SK-N-SH (cell line): ENCODE results near the gene HMX3. TPM values are rescaled to one million over a fixed set of nuclear protein-coding genes. Genes with fewer than 3 reads are reported as not detected.

Experiments
- CTCF ChIA-PET: fragments of 300-600, 350-600 bp; formaldehyde crosslinking; extraction: SDS; loops from one replicate; lab custom pipeline; 2021; lab: Yijun Ruan, JAX
- POLR2A ChIA-PET: fragments of 350-600 bp; sonication (Branson Sonifier 250); formaldehyde crosslinking; extraction: SDS; loops from one replicate; lab custom pipeline; 2020; ENCODE audit warnings: antibody characterized with exemption, inconsistent platforms; lab: Yijun Ruan, JAX
- DNase-seq: peaks from one replicate; pipeline ENCODE4 v3.0.0; 2012
- H2AFZ ChIP-seq: fragments of 200-600 bp; sonication (generic); 2 replicates; pipeline ENCODE4 v1.8.1; 2016; ENCODE audit warnings: antibody characterized with exemption, mild to moderate bottlenecking, low read depth
- H3F3A ChIP-seq: fragments of 200-600 bp; sonication (generic); replicated peaks from 2 replicates; pipeline ENCODE3; 2016; ENCODE audit warnings: antibody characterized with exemption, mild to moderate bottlenecking; ENCODE audit not compliant: insufficient read depth
- H3K27ac ChIP-seq, 2 experiments: fragments of 200-500 bp in 1 of 2; fragments of 200-600 bp in 1 of 2; sonication (Bioruptor generic) in 1 of 2; sonication (generic), shearing (Covaris generic) in 1 of 2; 2 replicates each; pipeline versions ENCODE4 v1.5.1 to v1.6.1; 2014 to 2016; ENCODE audit warnings: low read depth in 2 of 2, inconsistent platforms in 1 of 2, low read length in 1 of 2, mild to moderate bottlenecking in 1 of 2, mixed read lengths in 1 of 2
- H3K27me3 ChIP-seq: fragments of 200-600 bp; sonication (generic), shearing (Covaris generic); 2 replicates; pipeline ENCODE4 v1.6.1; 2016; ENCODE audit warnings: mixed run types; ENCODE audit not compliant: insufficient read depth
- H3K36me3 ChIP-seq, 2 experiments: fragments of 200-500 bp in 1 of 2; fragments of 200-600 bp in 1 of 2; sonication (Bioruptor generic) in 1 of 2; sonication (generic) in 1 of 2; replicated peaks in 1 of 2; 2 replicates each; pipeline versions ENCODE3 to v1.5.1; 2014 to 2016; ENCODE audit warnings: low read length in 1 of 2, mild to moderate bottlenecking in 1 of 2; ENCODE audit not compliant: insufficient read depth in 2 of 2, control insufficient read depth in 1 of 2
- H3K4me1 ChIP-seq, 2 experiments: fragments of 200-500 bp in 1 of 2; fragments of 200-600 bp in 1 of 2; sonication (Bioruptor generic) in 1 of 2; sonication (generic), shearing (Covaris generic) in 1 of 2; 2 replicates each; pipeline versions ENCODE4 v1.5.1 to v1.6.1; 2014 to 2016; ENCODE audit warnings: low read depth in 1 of 2, low read length in 1 of 2, mixed run types in 1 of 2; ENCODE audit not compliant: insufficient read depth in 2 of 2, control insufficient read depth in 1 of 2
- H3K4me2 ChIP-seq: fragments of 200-600 bp; sonication (generic), shearing (Covaris generic); 2 replicates; pipeline ENCODE4 v1.6.1; 2017; ENCODE audit warnings: mixed run types
- H3K4me3 ChIP-seq, 2 experiments: fragments of 200-500 bp in 1 of 2; fragments of 200-600 bp in 1 of 2; sonication (Bioruptor generic) in 1 of 2; sonication (generic), shearing (Covaris generic) in 1 of 2; 2 replicates each; pipeline versions ENCODE4 v1.5.1 to v1.8.1; 2014 to 2016; ENCODE audit warnings: low read depth in 2 of 2, inconsistent platforms in 1 of 2, low read length in 1 of 2, mild to moderate bottlenecking in 1 of 2, mixed read lengths in 1 of 2, moderate library complexity in 1 of 2
- H3K79me2 ChIP-seq: fragments of 200-600 bp; sonication (generic); 2 replicates; pipeline ENCODE4 v1.8.1; 2017; ENCODE audit warnings: mild to moderate bottlenecking; ENCODE audit not compliant: insufficient read depth
- H3K9ac ChIP-seq: fragments of 200-600 bp; sonication (generic); 2 replicates; pipeline ENCODE4 v1.6.1; 2017; ENCODE audit warnings: mixed run types
- H3K9me2 ChIP-seq: fragments of 200-600 bp; sonication (generic); 2 replicates; pipeline ENCODE4 v1.6.1; 2017; ENCODE audit warnings: mixed run types
- H3K9me3 ChIP-seq: fragments of 200-600 bp; sonication (generic); 2 replicates; pipeline ENCODE4 v1.6.1; 2017; ENCODE audit warnings: mixed run types, mild to moderate bottlenecking, moderate library complexity
- H4K20me1 ChIP-seq: fragments of 200-600 bp; sonication (generic); 2 replicates; pipeline ENCODE4 v1.6.1; 2017; ENCODE audit warnings: mild to moderate bottlenecking, mixed run types; ENCODE audit not compliant: insufficient read depth
- ELF1 ChIP-seq: IDR thresholded peaks from 2 replicates; pipeline ENCODE4 v1.4.0; 2012
- FOSL2 ChIP-seq: IDR thresholded peaks from 2 replicates; pipeline ENCODE4 v1.4.0; 2012; ENCODE audit warnings: low read depth, mild to moderate bottlenecking, moderate library complexity, borderline replicate concordance
- FOXM1 ChIP-seq: IDR thresholded peaks from 2 replicates; pipeline ENCODE4 v1.4.0; 2012; ENCODE audit warnings: low read depth, mild to moderate bottlenecking
- GABPA ChIP-seq: IDR thresholded peaks from 2 replicates; pipeline ENCODE4 v1.4.0; 2012; ENCODE audit warnings: low read depth, mild to moderate bottlenecking
- JUND ChIP-seq: IDR thresholded peaks from 2 replicates; pipeline ENCODE4 v1.4.0; 2012
- MAX ChIP-seq: IDR thresholded peaks from 2 replicates; pipeline ENCODE4 v1.4.0; 2012; ENCODE audit warnings: low read depth
- MEF2A ChIP-seq: IDR thresholded peaks from 2 replicates; pipeline ENCODE4 v1.4.0; 2012; ENCODE audit warnings: low read depth, borderline replicate concordance
- MXI1 ChIP-seq: IDR thresholded peaks from 2 replicates; pipeline ENCODE4 v1.6.1; 2012; ENCODE audit warnings: mild to moderate bottlenecking, low read depth, low read length, improper control_type of control experiment
- NRF1 ChIP-seq: IDR thresholded peaks from 2 replicates; pipeline ENCODE4 v1.6.1; 2012; ENCODE audit warnings: low read depth, mild to moderate bottlenecking, low read length
- POLR2AphosphoS5 ChIP-seq: IDR thresholded peaks from 2 replicates; pipeline ENCODE4 v1.6.1; 2012; ENCODE audit warnings: low read depth, low read length
- RCOR1 ChIP-seq: fragments of 150-350 bp; IDR thresholded peaks from 2 replicates; pipeline ENCODE4 v1.6.1; 2017; ENCODE audit warnings: antibody characterized with exemption, low read length
- REST ChIP-seq: IDR thresholded peaks from 2 replicates; pipeline ENCODE4 v1.6.1; 2012; ENCODE audit warnings: mild to moderate bottlenecking, low read depth, low read length, moderate library complexity
- SMC3 ChIP-seq: IDR thresholded peaks from 2 replicates; pipeline ENCODE4 v1.6.1; 2012; ENCODE audit warnings: low read depth, low read length, improper control_type of control experiment
- TAF1 ChIP-seq: IDR thresholded peaks from 2 replicates; pipeline ENCODE4 v1.6.1; 2012; ENCODE audit warnings: low read depth, mild to moderate bottlenecking, low read length, moderate library complexity, borderline replicate concordance
- TCF12 ChIP-seq: IDR thresholded peaks from 2 replicates; pipeline ENCODE4 v1.4.0; 2012
- TEAD4 ChIP-seq: IDR thresholded peaks from 2 replicates; pipeline ENCODE4 v1.4.0; 2012; ENCODE audit warnings: mild to moderate bottlenecking, borderline replicate concordance; ENCODE audit not compliant: insufficient read depth
- WGBS: methylation state at CpG from one replicate; pipeline ENCODE4 v1.1.6; 2017; ENCODE audit warnings: low lambda C conversion rate; 5-methylcytosine and 5-hydroxymethylcytosine counted together
- polyA plus RNA-seq, 3 experiments: library from polyadenylated mRNA; depleted of rRNA; stranded (reverse); fragments of >200 nt; gene quantifications; 2 replicates each; pipeline ENCODE4 v1.2.3, GENCODE V29; 2012

The HMX3 gene
- polyA plus RNA-seq, 1 of the 3 experiments (the other 2 are of a cell fraction) = not detected

- H3K4me1 ChIP-seq = no peaks in the 10 kb centered on the region
- H3K9ac ChIP-seq = no peak overlapping the region
- H3K36me3 ChIP-seq = no peaks in the 10 kb centered on the region
- no peaks in the 10 kb centered on the region for H3F3A ChIP-seq
- no peaks in the 10 kb centered on the region for H3K9me2 ChIP-seq
- H3K4me2 ChIP-seq = no peak overlapping the region
- ChIA-PET POLR2A (no interaction called here), CTCF (no interaction called here)
- no peak overlapping the region for H2AFZ ChIP-seq
- H3K4me3 ChIP-seq = no peak overlapping the region
- WGBS = 45% methylated on average over 4 of the region's 4 CpGs
- no peak overlapping the region for H3K27ac ChIP-seq
- no peaks in the 10 kb centered on the region for H4K20me1 ChIP-seq
- no peak for TF ChIP-seq MEF2A
- TF ChIP-seq TAF1 = no peak
- no peak for TF ChIP-seq ELF1
- no peak for TF ChIP-seq REST
- TF ChIP-seq MXI1 = no peak
- no peak for TF ChIP-seq FOSL2
- TF ChIP-seq MAX = no peak
- TF ChIP-seq JUND = no peak
- no peak for TF ChIP-seq POLR2AphosphoS5
- TF ChIP-seq FOXM1 = no peak
- TF ChIP-seq GABPA = no peak
- no peak for TF ChIP-seq SMC3
- TF ChIP-seq TCF12 = no peak
- no peak for TF ChIP-seq RCOR1
- no peak for TF ChIP-seq TEAD4
- no peaks in the 10 kb centered on the region for H3K79me2 ChIP-seq
- no peak for DNase-seq
- no peaks in the 10 kb centered on the region for H3K27me3 ChIP-seq
- no peaks in the 10 kb centered on the region for H3K9me3 ChIP-seq
Measured at GRCh38 chr10:123087348-123087747, 48.4 kb upstream of the HMX3 start.

GRCh38 chr10:123087786-123088185 lies 48.0 kb upstream of the HMX3 start:
- POLR2A ChIA-PET = no interaction called here
- no peaks in the 10 kb centered on the region for H3K27me3 ChIP-seq
- CTCF ChIA-PET = no interaction called here

More at GRCh38 chr10:123087786-123088185, 48.0 kb upstream of the HMX3 start:
- TF ChIP-seq NRF1 = no peak
- no peaks in the 10 kb centered on the region for H3K9me2 ChIP-seq
- H3K27ac ChIP-seq = no peak overlapping the region
- H3K4me3 ChIP-seq = no peak overlapping the region
- DNase-seq = no peak
- H3K79me2 ChIP-seq = no peaks in the 10 kb centered on the region
- H3K36me3 ChIP-seq = no peaks in the 10 kb centered on the region
- 51% methylated on average over 3 of the region's 3 CpGs for WGBS
- H2AFZ ChIP-seq = no peak overlapping the region
- H4K20me1 ChIP-seq = no peaks in the 10 kb centered on the region
- no peaks in the 10 kb centered on the region for H3K4me1 ChIP-seq
- no peaks in the 10 kb centered on the region for H3K9me3 ChIP-seq
- H3K4me2 ChIP-seq = no peak overlapping the region
- no peak overlapping the region for H3K9ac ChIP-seq
- H3F3A ChIP-seq = no peaks in the 10 kb centered on the region
